ENCODE measurements around the gene KLF11. TPM values are rescaled to one million over a fixed set of nuclear protein-coding genes. Genes with fewer than 3 reads are reported as not detected.
A peak's percentile ranks its signal among the peaks of the same experiment; 100 is the strongest.

Gene KLF11
- 6.9 and 10.5 TPM in 2 replicates for total RNA-seq (2022)
- percentile 67 among the genes with signal in this experiment for Bru-seq, nascent RNA
- BruChase-seq, experiment 1, labeled RNA remaining after a 6-hour chase: percentile 63 among the genes with signal in this experiment
- BruChase-seq, experiment 2, labeled RNA remaining after a 2-hour chase: percentile 78 among the genes with signal in this experiment
- long read RNA-seq, full-length matches to known transcripts: 8 of 10 reads
- long read RNA-seq, partial matches to known transcripts: 0 of 10 reads
- long read RNA-seq, other reads (novel, unspliced or antisense): 2 of 10 reads

DNA sequence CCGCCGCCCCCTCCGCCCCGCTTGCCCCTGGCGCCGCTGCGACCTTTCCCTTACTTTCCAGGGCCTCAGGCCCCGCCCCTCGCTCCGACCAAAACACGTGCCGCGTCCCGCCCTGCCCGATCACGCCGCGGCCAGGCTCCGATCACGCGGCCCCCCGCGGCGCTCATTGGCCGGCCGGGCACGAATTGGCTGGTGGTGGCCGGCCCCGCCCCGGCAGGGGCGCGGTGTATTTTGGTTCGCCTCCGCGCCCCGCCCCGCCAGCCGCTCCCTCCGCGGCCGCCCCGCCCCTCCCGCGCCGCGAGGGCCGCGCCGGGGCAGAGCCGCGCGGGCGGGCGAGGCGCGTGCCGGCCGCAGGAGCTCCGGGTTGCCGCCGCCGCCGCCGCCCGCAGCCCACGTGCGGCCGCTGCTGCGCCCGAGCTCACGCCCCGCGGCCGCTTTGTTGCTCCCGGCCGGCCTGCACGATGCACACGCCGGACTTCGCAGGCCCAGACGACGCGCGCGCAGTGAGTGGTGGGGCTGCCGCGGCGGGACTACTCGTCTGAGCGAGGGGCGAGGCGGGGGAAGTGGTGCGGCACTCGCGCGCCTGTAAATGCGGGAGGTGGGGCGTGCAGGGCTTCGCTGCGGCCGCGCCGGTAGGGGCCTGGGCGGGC lies at the start of gene KLF11:
KLF11 (plus strand) TSS at position 295 of the 650 bp plus-strand sequence; CDS start at position 462, 167 bp downstream.
- Mint-ChIP-seq H3K27ac (ENCODE audit: unreplicated experiment) (peak within 1 kb of the TSS; percentile 52), H3K27me3 (ENCODE audit: unreplicated experiment) (peaks cover 23% of the 10 kb centered on the region), H3K9me3 (ENCODE audit: low read depth, unreplicated experiment) (no peaks in the 10 kb centered on the region), H3K4me1 (ENCODE audit: low read depth, unreplicated experiment) (no peaks in the 10 kb centered on the region), H3K36me3 (ENCODE audit: insufficient read depth, unreplicated experiment) (peaks cover 28% of the 10 kb centered on the region), H3K4me3 (ENCODE audit: low read depth, unreplicated experiment) (peak within 1 kb of the TSS; percentile 52)
- CTCF ChIA-PET: interaction anchor here (0.6 kb wide), 2 partner anchors 11 to 220 kb away, joined by 3 read pairs; no protein-coding TSS in a partner anchor
- peak; percentile 87 for DNase-seq
- TF ChIP-seq, protein P1, sequence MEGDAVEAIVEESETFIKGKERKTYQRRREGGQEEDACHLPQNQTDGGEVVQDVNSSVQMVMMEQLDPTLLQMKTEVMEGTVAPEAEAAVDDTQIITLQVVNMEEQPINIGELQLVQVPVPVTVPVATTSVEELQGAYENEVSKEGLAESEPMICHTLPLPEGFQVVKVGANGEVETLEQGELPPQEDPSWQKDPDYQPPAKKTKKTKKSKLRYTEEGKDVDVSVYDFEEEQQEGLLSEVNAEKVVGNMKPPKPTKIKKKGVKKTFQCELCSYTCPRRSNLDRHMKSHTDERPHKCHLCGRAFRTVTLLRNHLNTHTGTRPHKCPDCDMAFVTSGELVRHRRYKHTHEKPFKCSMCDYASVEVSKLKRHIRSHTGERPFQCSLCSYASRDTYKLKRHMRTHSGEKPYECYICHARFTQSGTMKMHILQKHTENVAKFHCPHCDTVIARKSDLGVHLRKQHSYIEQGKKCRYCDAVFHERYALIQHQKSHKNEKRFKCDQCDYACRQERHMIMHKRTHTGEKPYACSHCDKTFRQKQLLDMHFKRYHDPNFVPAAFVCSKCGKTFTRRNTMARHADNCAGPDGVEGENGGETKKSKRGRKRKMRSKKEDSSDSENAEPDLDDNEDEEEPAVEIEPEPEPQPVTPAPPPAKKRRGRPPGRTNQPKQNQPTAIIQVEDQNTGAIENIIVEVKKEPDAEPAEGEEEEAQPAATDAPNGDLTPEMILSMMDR (IDR thresholded peaks at IDR 0.05; ENCODE audit: unreplicated experiment): no peak
- no TSS peak for BruUV-seq (replicated peaks)
- intact Hi-C loops (cut with micrococcal nuclease; ENCODE audit: unreplicated experiment): no loop called here

GRCh38 chr2:9994462-9994861 lies 48.9 kb upstream of the KLF11 start:
- no TSS peak for BruUV-seq (replicated peaks)
- no peaks in the 10 kb centered on the region for H3K27me3 Mint-ChIP-seq (ENCODE audit: unreplicated experiment)
- no peaks in the 10 kb centered on the region for H3K4me1 Mint-ChIP-seq (ENCODE audit: low read depth, unreplicated experiment)
- H3K27ac Mint-ChIP-seq (ENCODE audit: unreplicated experiment): peak overlapping the region; percentile 35
- no peaks in the 10 kb centered on the region for H3K9me3 Mint-ChIP-seq (ENCODE audit: low read depth, unreplicated experiment)
- TF ChIP-seq, protein P1 (IDR thresholded peaks at IDR 0.05; ENCODE audit: unreplicated experiment): no peak
- no peaks in the 10 kb centered on the region for H3K36me3 Mint-ChIP-seq (ENCODE audit: insufficient read depth, unreplicated experiment)
- no peak for DNase-seq
- intact Hi-C loops (cut with micrococcal nuclease; ENCODE audit: unreplicated experiment): no loop called here
- CTCF ChIA-PET: no interaction called here
- H3K4me3 Mint-ChIP-seq (ENCODE audit: low read depth, unreplicated experiment): no peak overlapping the region

- Mint-ChIP-seq H3K4me1 (ENCODE audit: low read depth, unreplicated experiment) (no peaks in the 10 kb centered on the region), H3K4me3 (ENCODE audit: low read depth, unreplicated experiment) (no peak overlapping the region), H3K27me3 (ENCODE audit: unreplicated experiment) (no peaks in the 10 kb centered on the region), H3K36me3 (ENCODE audit: insufficient read depth, unreplicated experiment) (no peaks in the 10 kb centered on the region), H3K27ac (ENCODE audit: unreplicated experiment) (peak overlapping the region; percentile 35), H3K9me3 (ENCODE audit: low read depth, unreplicated experiment) (no peaks in the 10 kb centered on the region)
- no peak for DNase-seq
- BruUV-seq (replicated peaks): no TSS peak
- CTCF ChIA-PET: no interaction called here
- TF ChIP-seq, protein P1 (IDR thresholded peaks at IDR 0.05; ENCODE audit: unreplicated experiment): no peak
- intact Hi-C loops (cut with micrococcal nuclease; ENCODE audit: unreplicated experiment): no loop called here
These were observed 48.3 kb upstream of the KLF11 start for GRCh38 chr2:9995059-9995458.

DNA sequence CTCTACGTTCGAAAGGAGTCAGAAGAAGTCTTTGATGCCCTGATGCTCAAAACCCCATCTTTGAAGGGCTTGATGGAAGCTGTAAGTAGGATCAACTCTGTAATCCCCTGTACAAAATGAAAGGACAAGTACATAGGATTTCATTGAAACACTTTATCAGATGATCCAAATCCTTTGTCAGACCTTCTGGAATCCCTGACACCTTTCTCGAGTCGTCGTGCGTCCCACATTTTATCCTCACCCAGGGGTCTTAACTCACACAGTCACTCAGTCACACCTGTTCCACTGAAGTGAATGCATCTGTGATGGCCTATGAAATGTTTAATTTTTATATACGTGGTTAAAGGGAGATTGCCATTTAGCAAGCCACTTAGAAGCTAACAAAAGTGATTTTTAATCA lies 47.0 kb upstream of the KLF11 start:
- BruUV-seq (replicated peaks): no TSS peak
- Mint-ChIP-seq H3K4me3 (ENCODE audit: low read depth, unreplicated experiment) (no peak overlapping the region), H3K36me3 (ENCODE audit: insufficient read depth, unreplicated experiment) (no peaks in the 10 kb centered on the region), H3K27ac (ENCODE audit: unreplicated experiment) (no peak overlapping the region), H3K27me3 (ENCODE audit: unreplicated experiment) (no peaks in the 10 kb centered on the region), H3K4me1 (ENCODE audit: low read depth, unreplicated experiment) (no peaks in the 10 kb centered on the region), H3K9me3 (ENCODE audit: low read depth, unreplicated experiment) (no peaks in the 10 kb centered on the region)
- CTCF ChIA-PET: no interaction called here
- no peak for DNase-seq
- intact Hi-C loops (cut with micrococcal nuclease; ENCODE audit: unreplicated experiment): no loop called here
- TF ChIP-seq, protein P1 (IDR thresholded peaks at IDR 0.05; ENCODE audit: unreplicated experiment): no peak

All from Calu3 (cell line).